Loucy (cell line): Measurements from ENCODE around the gene STK39.

Source experiments
- EZH2phosphoT487 ChIP-seq: fragments of 200-600 bp; IDR thresholded peaks from 2 replicates; pipeline ENCODE4 v1.6.1; 2018; ENCODE audit warnings: antibody characterized with exemption, mild to moderate bottlenecking, moderate library complexity, borderline replicate concordance
- TF ChIP-seq, protein P1 (sequence below): fragments of 200-600 bp; sonication (generic); conservative IDR thresholded peaks from 2 replicates; pipeline ENCODE4 v1.5.1; 2014; ENCODE audit warnings: mild to moderate bottlenecking, antibody characterized with exemption, low read length

DNA sequence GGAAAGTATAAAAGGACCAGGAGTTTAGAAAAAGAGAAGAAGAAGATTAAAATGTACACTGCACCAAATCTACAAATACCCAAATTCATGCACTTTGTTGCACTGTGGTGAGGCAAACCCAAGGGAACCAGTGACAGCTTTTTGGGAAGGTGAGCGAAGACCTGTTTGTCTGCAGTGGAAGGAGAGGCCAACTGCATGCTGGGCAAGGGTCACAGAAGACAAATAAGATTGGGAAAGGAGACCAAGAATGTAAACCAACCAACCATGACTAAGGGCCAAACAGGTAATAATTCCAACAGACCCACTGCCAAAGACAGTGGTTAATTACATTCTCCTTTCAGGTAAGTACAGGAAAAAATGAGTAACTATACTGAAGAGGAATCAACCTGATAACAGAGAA, 202.8 kb downstream of the STK39 start:
- TF ChIP-seq, protein P1, sequence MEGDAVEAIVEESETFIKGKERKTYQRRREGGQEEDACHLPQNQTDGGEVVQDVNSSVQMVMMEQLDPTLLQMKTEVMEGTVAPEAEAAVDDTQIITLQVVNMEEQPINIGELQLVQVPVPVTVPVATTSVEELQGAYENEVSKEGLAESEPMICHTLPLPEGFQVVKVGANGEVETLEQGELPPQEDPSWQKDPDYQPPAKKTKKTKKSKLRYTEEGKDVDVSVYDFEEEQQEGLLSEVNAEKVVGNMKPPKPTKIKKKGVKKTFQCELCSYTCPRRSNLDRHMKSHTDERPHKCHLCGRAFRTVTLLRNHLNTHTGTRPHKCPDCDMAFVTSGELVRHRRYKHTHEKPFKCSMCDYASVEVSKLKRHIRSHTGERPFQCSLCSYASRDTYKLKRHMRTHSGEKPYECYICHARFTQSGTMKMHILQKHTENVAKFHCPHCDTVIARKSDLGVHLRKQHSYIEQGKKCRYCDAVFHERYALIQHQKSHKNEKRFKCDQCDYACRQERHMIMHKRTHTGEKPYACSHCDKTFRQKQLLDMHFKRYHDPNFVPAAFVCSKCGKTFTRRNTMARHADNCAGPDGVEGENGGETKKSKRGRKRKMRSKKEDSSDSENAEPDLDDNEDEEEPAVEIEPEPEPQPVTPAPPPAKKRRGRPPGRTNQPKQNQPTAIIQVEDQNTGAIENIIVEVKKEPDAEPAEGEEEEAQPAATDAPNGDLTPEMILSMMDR: no peak
- TF ChIP-seq EZH2phosphoT487: no peak
